ENCODE data around the gene IL32.

DNA sequence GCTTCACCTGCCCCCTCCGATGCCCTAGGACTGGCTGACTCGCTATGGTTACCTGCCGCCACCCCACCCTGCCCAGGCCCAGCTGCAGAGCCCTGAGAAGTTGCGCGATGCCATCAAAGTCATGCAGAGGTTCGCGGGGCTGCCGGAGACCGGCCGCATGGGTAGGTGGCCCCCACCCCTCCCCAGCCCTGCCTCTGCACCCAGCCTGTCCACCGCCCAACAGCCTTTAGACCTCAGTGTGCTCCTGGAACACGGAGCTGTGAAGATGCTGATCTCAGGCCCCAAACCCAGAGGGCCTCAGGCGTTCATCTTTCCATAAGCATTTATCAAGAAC is 18.1 kb upstream of the IL32 start:
- no peak for TF ChIP-seq EZH2 (IDR thresholded peaks at IDR 0.05; ENCODE audit: borderline replicate concordance, low read depth, low read length, severe bottlenecking)
- TF ChIP-seq CTCF (IDR thresholded peaks at IDR 0.05; ENCODE audit: borderline replicate concordance, extremely low read depth, low read length, poor library complexity, severe bottlenecking): no peak
